K562 (cell line): ENCODE measurements around the gene VSTM2B. TPM values are rescaled to one million over a fixed set of nuclear protein-coding genes. Genes with fewer than 3 reads are reported as not detected.
A peak's percentile ranks its signal among the peaks of the same experiment; 100 is the strongest.

Experiments used
- CTCF ChIP-seq, 3 experiments: IDR thresholded peaks in 2 of 3; conservative IDR thresholded peaks in 1 of 3; 2 replicates each; pipeline ENCODE4 v1.5.1; 2011 to 2012; ENCODE audit warnings: low read length in 3 of 3, mild to moderate bottlenecking in 3 of 3, control low read depth in 2 of 3, improper control_type of control experiment in 1 of 3, inconsistent platforms in 1 of 3, low read depth in 1 of 3, mixed read lengths in 1 of 3, moderate library complexity in 1 of 3; ENCODE audit not compliant: insufficient read depth in 2 of 3
- ESRRB ChIP-seq: fragments of 250-450 bp; sonication (Bioruptor Pico); IDR thresholded peaks from 2 replicates; pipeline ENCODE4 v1.5.0; 2020; ENCODE audit warnings: mild to moderate bottlenecking, moderate library complexity, borderline replicate concordance
- GABPB2 ChIP-seq: fragments of 250-450 bp; sonication (Bioruptor Pico); conservative IDR thresholded peaks from 2 replicates; pipeline ENCODE4 v1.5.1; 2021; ENCODE audit warnings: mild to moderate bottlenecking
- ILK ChIP-seq: fragments of 450-650 bp; IDR thresholded peaks from 2 replicates; pipeline ENCODE4 v1.6.1; 2016; ENCODE audit warnings: missing genetic modification characterization, low read depth, mild to moderate bottlenecking, missing compliant biosample characterization, moderate library complexity, borderline replicate concordance
- KDM1A ChIP-seq, 2 experiments: fragments of 450-650 bp; IDR thresholded peaks; 2 replicates each; pipeline ENCODE4 v1.6.1; 2016; ENCODE audit warnings: mild to moderate bottlenecking in 2 of 2
- KDM4B ChIP-seq, 2 experiments: fragments of 450-650 bp in 1 of 2; sonication (generic) in 1 of 2; IDR thresholded peaks; 2 replicates each; pipeline ENCODE4 v1.6.1; 2016 to 2017; ENCODE audit warnings: borderline replicate concordance in 2 of 2, antibody characterized with exemption in 1 of 2, low read depth in 1 of 2, mild to moderate bottlenecking in 1 of 2
- KLF6 ChIP-seq: fragments of 250-450 bp; sonication (Bioruptor Pico); IDR thresholded peaks from 2 replicates; pipeline ENCODE4 v1.4.0; 2020; ENCODE audit warnings: mild to moderate bottlenecking, moderate library complexity, borderline replicate concordance
- MLX ChIP-seq, 2 experiments: fragments of 450-650 bp in 1 of 2; sonication (generic) in 1 of 2; formaldehyde crosslinking; conservative IDR thresholded peaks; 2 replicates each; pipeline versions ENCODE4 v1.4.0 to v1.8.1; 2020 to 2022; ENCODE audit warnings: mild to moderate bottlenecking in 1 of 2, missing genetic modification reagents in 1 of 2
- MYBL2 ChIP-seq, 2 experiments: fragments of 450-650 bp in 1 of 2; sonication (generic) in 1 of 2; formaldehyde crosslinking in 1 of 2; IDR thresholded peaks; 2 replicates each; pipeline versions ENCODE4 v1.6.1 to v1.8.1; 2017 to 2022; ENCODE audit warnings: borderline replicate concordance in 1 of 2, inconsistent platforms in 1 of 2, low read depth in 1 of 2, mild to moderate bottlenecking in 1 of 2, missing genetic modification reagents in 1 of 2, moderate library complexity in 1 of 2
- NFE2 ChIP-seq: IDR thresholded peaks from 2 replicates; pipeline ENCODE4 v1.6.1; 2014; ENCODE audit warnings: antibody characterized with exemption, low read depth
- NFE2L1 ChIP-seq: fragments of 450-650 bp; IDR thresholded peaks from 2 replicates; pipeline ENCODE4 v1.6.1; 2016; ENCODE audit warnings: missing genetic modification characterization, low read depth, mild to moderate bottlenecking, missing compliant biosample characterization, moderate library complexity, borderline replicate concordance
- POLR3A ChIP-seq: IDR thresholded peaks from 2 replicates; pipeline ENCODE4 v1.6.1; 2011; ENCODE audit warnings: borderline replicate concordance, mild to moderate bottlenecking, moderate library complexity; ENCODE audit not compliant: insufficient read length, insufficient read depth; ENCODE audit errors: extremely low read depth
- SAFB ChIP-seq: fragments of 200-400 bp; formaldehyde crosslinking; IDR thresholded peaks from 2 replicates; pipeline ENCODE4 v1.6.1; 2017; ENCODE audit warnings: low read depth, low read length, borderline replicate concordance
- TBP ChIP-seq: optimal IDR thresholded peaks from 2 replicates; pipeline ENCODE3; 2011; ENCODE audit warnings: low read depth, low read length, improper control_type of control experiment
- ZBTB2 ChIP-seq: fragments of 450-650 bp; IDR thresholded peaks from 2 replicates; pipeline ENCODE4 v1.6.1; 2016; ENCODE audit warnings: antibody characterized with exemption
- ZC3H8 ChIP-seq: fragments of 450-650 bp; IDR thresholded peaks from 2 replicates; pipeline ENCODE4 v1.6.1; 2017
- ZNF197 ChIP-seq: fragments of 200-800 bp; sonication (Bioruptor generic); IDR thresholded peaks from 2 replicates; pipeline ENCODE4 v1.6.1; 2016; ENCODE audit warnings: low read depth, missing genetic modification characterization, missing compliant biosample characterization
- ZNF3 ChIP-seq: fragments of 250-450 bp; sonication (Bioruptor Pico); IDR thresholded peaks from 2 replicates; pipeline ENCODE4 v1.5.0; 2021; ENCODE audit warnings: mild to moderate bottlenecking, moderate library complexity
- ZNF41 ChIP-seq: fragments of 250-450 bp; sonication (Bioruptor Pico); conservative IDR thresholded peaks from 2 replicates; pipeline ENCODE4 v1.4.0; 2020; ENCODE audit warnings: mild to moderate bottlenecking
- ZNF445 ChIP-seq: fragments of 250-450 bp; sonication (Bioruptor Pico); IDR thresholded peaks from 2 replicates; pipeline ENCODE4 v1.4.0; 2020; ENCODE audit warnings: low read depth, mild to moderate bottlenecking, moderate library complexity
- ZNF449 ChIP-seq: fragments of 250-450 bp; sonication (Bioruptor Pico); IDR thresholded peaks from 2 replicates; pipeline ENCODE4 v1.8.0; 2022; ENCODE audit warnings: moderate library complexity, mild to moderate bottlenecking, inconsistent platforms
- ZSCAN29 ChIP-seq: fragments of 450-650 bp; IDR thresholded peaks from 2 replicates; pipeline ENCODE4 v1.6.1; 2017
- polyA plus RNA-seq, 8 experiments: library from polyadenylated mRNA; depleted of rRNA in 4 of 8; stranded (reverse) in 5 of 8; unstranded in 3 of 8; fragments of >200 nt; fragmentation: Nextera tagmentation in 2 of 8; fragmentation: Illumina TruSeq in 1 of 8; extraction: Ambion mirVana in 2 of 8; extraction: Trizol in 1 of 8; gene quantifications; 2 replicates each; pipeline versions ENCODE4 v1.2.1 to v1.2.3, GENCODE V29; 2011 to 2014; ENCODE audit warnings: inconsistent platforms in 1 of 8, missing spikeins in 1 of 8
- total RNA-seq, 7 experiments: library from RNA; depleted of rRNA in 6 of 7; stranded (reverse); fragments of >200 nt in 6 of 7; fragmentation: Illumina TruSeq in 2 of 7; extraction: Trizol in 2 of 7; gene quantifications; 2 replicates each; pipeline versions ENCODE4 v1.2.1 to v1.2.3, GENCODE V29; 2011 to 2021; ENCODE audit warnings: low replicate concordance in 1 of 7

Gene VSTM2B
- total and polyA plus RNA-seq, 9 of the 15 experiments (the other 6 are each of a cell fraction or from before 2014, with no cell fraction given): not detected

- TF ChIP-seq ZNF449 (no peak), SAFB (no peak), TBP (peak; percentile 92), KLF6 (no peak), ZNF197 (CRISPR knock-in tag) (no peak), ZBTB2 (peak; percentile 96), ZNF41 (CRISPR knock-in tag) (no peak), POLR3A (no peak), KDM1A (IDR thresholded peaks at IDR 0.05) (no peak), MLX (CRISPR knock-in tag; conservative IDR thresholded peaks at IDR 0.05) (no peak), CTCF (IDR thresholded peaks at IDR 0.05 in 2 of 3, conservative IDR thresholded peaks at IDR 0.05 in 1 of 3; ENCODE audit: insufficient read depth in 2 of 3, low read depth in 1 of 3, low read length in 3 of 3) (no peak), ZSCAN29 (no peak), ILK (no peak), KDM4B (IDR thresholded peaks at IDR 0.05; ENCODE audit: borderline replicate concordance in 2 of 2, low read depth in 1 of 2) (peak in 1 of 2 experiments; percentile 72; a peak in 1 of 4 replicates), MYBL2 (IDR thresholded peaks at IDR 0.05; ENCODE audit: low read depth) (no peak), MYBL2 (CRISPR knock-in tag; IDR thresholded peaks at IDR 0.05; ENCODE audit: borderline replicate concordance) (no peak), NFE2L1 (no peak), NFE2 (no peak), ZC3H8 (no peak), ZNF3 (no peak), ZNF445 (CRISPR knock-in tag) (no peak), GABPB2 (no peak), ESRRB (CRISPR knock-in tag) (no peak)
Measured at GRCh38 chr19:29605653-29606419, 80.0 kb downstream of the VSTM2B start, which contains the start of gene POP4 (continued).
